AG10803 (cell line): ENCODE measurements around the gene PERM1.

Experiments used
- DNase-seq: peaks from one replicate; pipeline ENCODE4 v3.0.0; 2010; ENCODE audit warnings: low read depth
- H3K4me3 ChIP-seq: 2 replicates; pipeline ENCODE4 v1.5.1; 2011; ENCODE audit warnings: mild to moderate bottlenecking, low read length, control low read depth
- TF ChIP-seq, protein P1 (sequence below): conservative IDR thresholded peaks from 2 replicates; pipeline ENCODE4 v1.5.1; 2011; ENCODE audit warnings: mild to moderate bottlenecking, low read length, control low read depth, inconsistent platforms

Gene PERM1

GRCh38 chr1:971751-972506 lies 10.0 kb downstream of the PERM1 start:
- DNase-seq, result no peak
- H3K4me3 ChIP-seq, result no peak overlapping the region
- TF ChIP-seq, protein P1, sequence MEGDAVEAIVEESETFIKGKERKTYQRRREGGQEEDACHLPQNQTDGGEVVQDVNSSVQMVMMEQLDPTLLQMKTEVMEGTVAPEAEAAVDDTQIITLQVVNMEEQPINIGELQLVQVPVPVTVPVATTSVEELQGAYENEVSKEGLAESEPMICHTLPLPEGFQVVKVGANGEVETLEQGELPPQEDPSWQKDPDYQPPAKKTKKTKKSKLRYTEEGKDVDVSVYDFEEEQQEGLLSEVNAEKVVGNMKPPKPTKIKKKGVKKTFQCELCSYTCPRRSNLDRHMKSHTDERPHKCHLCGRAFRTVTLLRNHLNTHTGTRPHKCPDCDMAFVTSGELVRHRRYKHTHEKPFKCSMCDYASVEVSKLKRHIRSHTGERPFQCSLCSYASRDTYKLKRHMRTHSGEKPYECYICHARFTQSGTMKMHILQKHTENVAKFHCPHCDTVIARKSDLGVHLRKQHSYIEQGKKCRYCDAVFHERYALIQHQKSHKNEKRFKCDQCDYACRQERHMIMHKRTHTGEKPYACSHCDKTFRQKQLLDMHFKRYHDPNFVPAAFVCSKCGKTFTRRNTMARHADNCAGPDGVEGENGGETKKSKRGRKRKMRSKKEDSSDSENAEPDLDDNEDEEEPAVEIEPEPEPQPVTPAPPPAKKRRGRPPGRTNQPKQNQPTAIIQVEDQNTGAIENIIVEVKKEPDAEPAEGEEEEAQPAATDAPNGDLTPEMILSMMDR, result no peak

GRCh38 chr1:970973-971730 lies 10.7 kb downstream of the PERM1 start:
- TF ChIP-seq, protein P1, result no peak
- no peak for DNase-seq
- H3K4me3 ChIP-seq, result no peak overlapping the region

GRCh38 chr1:970242-970972 lies 11.5 kb downstream of the PERM1 start:
- no peak overlapping the region for H3K4me3 ChIP-seq
- DNase-seq, result no peak
- TF ChIP-seq, protein P1, result no peak

DNA sequence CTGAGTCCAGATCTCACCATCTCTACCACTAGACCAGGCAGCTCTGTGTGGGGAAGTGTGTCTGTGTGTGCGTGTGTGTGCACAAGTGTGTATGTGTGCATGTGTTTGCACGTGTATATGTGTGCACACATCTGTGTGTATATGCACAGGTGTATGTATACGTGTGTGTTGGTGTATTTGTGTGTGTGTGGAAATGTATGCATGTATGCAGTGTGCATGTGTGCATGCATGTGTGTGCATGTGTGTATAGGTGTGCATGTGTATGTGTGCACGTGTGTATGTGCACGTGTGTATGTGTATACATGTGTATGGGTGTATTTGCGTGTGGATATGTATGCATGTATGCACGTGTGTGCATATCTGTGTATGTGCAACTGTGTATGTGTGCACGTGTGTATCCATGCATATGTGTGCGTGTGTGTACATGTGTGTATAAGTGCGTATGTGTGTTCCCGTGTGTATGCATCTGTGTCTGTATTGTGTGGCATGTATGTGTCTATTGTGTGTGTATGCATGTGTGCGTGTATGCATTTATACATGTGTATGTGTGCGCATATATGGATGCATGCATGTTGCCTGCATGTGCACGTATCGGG lies 12.5 kb downstream of the PERM1 start:
- TF ChIP-seq, protein P1, result no peak
- no peak overlapping the region for H3K4me3 ChIP-seq
- no peak for DNase-seq

DNA sequence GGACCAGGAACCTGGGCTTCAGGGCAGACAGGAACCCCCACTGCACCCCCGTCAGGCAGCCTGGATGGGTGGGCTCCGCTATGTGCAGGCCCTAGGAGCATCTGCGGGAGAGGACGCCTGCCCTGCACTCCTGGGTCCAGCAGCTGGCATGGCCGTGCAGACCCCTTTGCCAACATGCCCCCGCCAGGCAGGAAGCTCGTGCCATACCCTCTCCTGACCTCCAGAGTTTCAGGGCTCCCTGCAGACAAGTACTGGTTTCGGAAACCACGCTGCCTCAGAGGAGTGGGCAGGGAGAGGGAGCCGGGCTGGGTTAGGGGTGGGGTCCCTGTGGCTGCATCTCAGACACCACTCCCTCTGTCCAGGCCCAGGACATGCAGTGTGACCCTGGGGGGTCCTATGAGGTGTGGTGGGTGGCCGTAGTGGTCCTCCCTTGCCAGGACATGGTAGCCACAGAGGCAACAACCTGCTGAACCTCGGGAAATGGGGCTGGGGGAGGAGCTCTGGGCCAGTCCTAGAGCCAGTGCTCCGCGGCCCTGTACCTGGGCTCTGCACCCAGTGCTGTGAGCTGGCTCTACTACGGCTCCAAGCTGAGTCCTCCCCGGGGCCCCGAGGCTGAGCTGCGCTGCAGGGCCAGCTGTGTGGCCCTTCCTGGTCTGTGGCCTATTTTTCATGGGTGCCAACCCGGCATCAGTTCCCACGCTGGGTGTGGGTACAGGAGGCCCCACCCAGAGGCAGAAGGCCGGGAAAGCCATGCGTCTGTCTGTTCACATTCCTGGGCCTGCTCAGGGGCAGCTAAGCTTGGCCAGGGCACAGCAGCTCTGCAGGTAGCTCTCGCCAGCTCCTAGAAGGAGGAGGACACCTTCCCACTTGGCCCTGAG lies 14.2 kb downstream of the PERM1 start:
- H3K4me3 ChIP-seq, result no peak overlapping the region
- no peak for DNase-seq
- TF ChIP-seq, protein P1, result no peak

- H3K4me3 ChIP-seq, result peak overlapping the region; percentile 78
- TF ChIP-seq, protein P1, result no peak
- peak; percentile 47 for DNase-seq
Measured at GRCh38 chr1:966704-967300, 15.1 kb downstream of the PERM1 start.
